GM23338 (cell line): ENCODE measurements around the gene VPS36. TPM values are rescaled to one million over a fixed set of nuclear protein-coding genes. Genes with fewer than 3 reads are reported as not detected.

Experiments used
- ATAC-seq: fragments of 200-7000 bp; cut with Tn5 transposase; 3 replicates; pipeline ENCODE4 v1.9.1; 2020
- DNase-seq: peaks from one replicate; pipeline ENCODE4 v3.0.0-alpha.2; 2015; ENCODE audit warnings: low spot score
- H2AFZ ChIP-seq: fragments of 200-600 bp; sonication (generic); 2 replicates; pipeline ENCODE4 v1.8.0; 2016; ENCODE audit warnings: antibody characterized with exemption, mild to moderate bottlenecking, moderate library complexity
- H3F3A ChIP-seq: fragments of 200-600 bp; sonication (generic); replicated peaks from 2 replicates; pipeline ENCODE4 v1.8.0; 2017; ENCODE audit warnings: antibody characterized with exemption, mixed run types, low read depth
- H3K27ac ChIP-seq: fragments of 200-600 bp; sonication (generic); 2 replicates; pipeline ENCODE4 v1.6.1; 2016; ENCODE audit warnings: low read depth
- H3K27me3 ChIP-seq: fragments of 200-600 bp; sonication (generic); 2 replicates; pipeline ENCODE4 v1.8.0; 2016; ENCODE audit warnings: mild to moderate bottlenecking, mixed run types, moderate library complexity; ENCODE audit not compliant: insufficient read depth
- H3K36me3 ChIP-seq: fragments of 200-600 bp; sonication (generic); 2 replicates; pipeline ENCODE4 v1.8.0; 2016; ENCODE audit warnings: mild to moderate bottlenecking; ENCODE audit not compliant: insufficient read depth
- H3K4me1 ChIP-seq: fragments of 200-600 bp; sonication (generic); 2 replicates; pipeline ENCODE4 v1.8.0; 2016; ENCODE audit warnings: mild to moderate bottlenecking, moderate library complexity; ENCODE audit not compliant: insufficient read depth
- H3K4me2 ChIP-seq: fragments of 200-600 bp; sonication (generic); 2 replicates; pipeline ENCODE4 v1.7.1; 2017; ENCODE audit warnings: mixed run types
- H3K4me3 ChIP-seq: fragments of 200-600 bp; sonication (generic); 2 replicates; pipeline ENCODE4 v1.6.1; 2016; ENCODE audit warnings: mixed run types
- H3K79me2 ChIP-seq: fragments of 200-600 bp; sonication (generic); replicated peaks from 2 replicates; pipeline ENCODE4 v1.8.0; 2017; ENCODE audit warnings: mild to moderate bottlenecking; ENCODE audit not compliant: insufficient read depth
- H3K9me2 ChIP-seq: fragments of 200-600 bp; sonication (generic); 2 replicates; pipeline ENCODE4 v1.8.0; 2017; ENCODE audit not compliant: insufficient read depth
- H4K20me1 ChIP-seq: fragments of 200-600 bp; sonication (generic); replicated peaks from 2 replicates; pipeline ENCODE4 v1.8.0; 2017; ENCODE audit warnings: mild to moderate bottlenecking; ENCODE audit not compliant: insufficient read depth
- H3K27ac Mint-ChIP-seq: 2 replicates; pipeline ENCODE4 v1.8.0; 2020; ENCODE audit warnings: inconsistent platforms, mild to moderate bottlenecking, moderate library complexity, mixed read lengths
- H3K27me3 Mint-ChIP-seq: 3 replicates; pipeline ENCODE4 v1.8.0; 2022; ENCODE audit warnings: low read depth, mild to moderate bottlenecking, moderate library complexity, mixed read lengths, inconsistent platforms; ENCODE audit not compliant: insufficient read depth, poor library complexity
- H3K36me3 Mint-ChIP-seq: 3 replicates; pipeline ENCODE4 v1.8.0; 2021; ENCODE audit warnings: low read depth, mild to moderate bottlenecking, inconsistent platforms, moderate library complexity, mixed read lengths
- H3K4me1 Mint-ChIP-seq: 3 replicates; pipeline ENCODE4 v1.8.0; 2020; ENCODE audit warnings: mild to moderate bottlenecking, inconsistent platforms, mixed read lengths
- H3K4me3 Mint-ChIP-seq: 3 replicates; pipeline ENCODE4 v1.8.0; 2021; ENCODE audit warnings: moderate library complexity, mild to moderate bottlenecking, inconsistent platforms, mixed read lengths
- H3K9me3 Mint-ChIP-seq: 3 replicates; pipeline ENCODE4 v1.8.0; 2020; ENCODE audit warnings: moderate library complexity, mild to moderate bottlenecking, inconsistent platforms, mixed read lengths
- CREB1 ChIP-seq: fragments of 250-450 bp; sonication (Bioruptor Pico); IDR thresholded peaks from 2 replicates; pipeline ENCODE4 v1.5.0; 2020; ENCODE audit warnings: low read depth, mild to moderate bottlenecking, moderate library complexity
- EZH2 ChIP-seq: fragments of 200-600 bp; sonication (generic); IDR thresholded peaks from one replicate; pipeline ENCODE4 v1.8.0; 2017; ENCODE audit warnings: antibody characterized with exemption, mild to moderate bottlenecking, low read depth; ENCODE audit not compliant: unreplicated experiment
- EZH2phosphoT487 ChIP-seq: fragments of 200-600 bp; sonication (generic); IDR thresholded peaks from one replicate; pipeline ENCODE4 v1.8.1; 2018; ENCODE audit warnings: antibody characterized with exemption; ENCODE audit not compliant: unreplicated experiment
- JUNB ChIP-seq: IDR thresholded peaks from one replicate; pipeline ENCODE4 v1.6.1; 2016; ENCODE audit warnings: antibody characterized with exemption; ENCODE audit not compliant: unreplicated experiment
- NANOG ChIP-seq: IDR thresholded peaks from 2 replicates; pipeline ENCODE4 v1.6.1; 2016; ENCODE audit warnings: antibody characterized with exemption, borderline replicate concordance
- POLR2AphosphoS5 ChIP-seq: IDR thresholded peaks from 2 replicates; pipeline ENCODE4 v1.6.1; 2016; ENCODE audit warnings: antibody characterized with exemption, low read depth
- STAT1 ChIP-seq: IDR thresholded peaks from one replicate; pipeline ENCODE4 v1.6.1; 2016; ENCODE audit warnings: antibody characterized with exemption; ENCODE audit not compliant: unreplicated experiment
- ZNF114 ChIP-seq: fragments of 250-450 bp; sonication (Bioruptor Pico); IDR thresholded peaks from 2 replicates; pipeline ENCODE4 v1.5.0; 2020; ENCODE audit warnings: mild to moderate bottlenecking, moderate library complexity
- ZNF331 ChIP-seq: fragments of 250-450 bp; sonication (Bioruptor Pico); IDR thresholded peaks from 2 replicates; pipeline ENCODE4 v1.5.0; 2020; ENCODE audit warnings: low read depth, mild to moderate bottlenecking, moderate library complexity
- polyA plus RNA-seq: library from polyadenylated mRNA; unstranded; fragments of >200 nt; fragmentation: Nextera tagmentation; extraction: Ambion mirVana; gene quantifications from 2 replicates; pipeline ENCODE4 v1.2.1, GENCODE V29; 2016
- total RNA-seq: library from RNA; depleted of rRNA; stranded (reverse); fragments of >200 nt; shearing (Covaris generic); gene quantifications from 2 replicates; pipeline ENCODE4 v1.2.3, GENCODE V29; 2014
- TF ChIP-seq, protein P1 (sequence below): IDR thresholded peaks from one replicate; pipeline ENCODE4 v1.6.1; 2018; ENCODE audit warnings: antibody characterized with exemption; ENCODE audit not compliant: unreplicated experiment
- TF ChIP-seq, protein P2 (sequence below), 2 experiments: fragments of 200-600 bp in 1 of 2; sonication (generic) in 1 of 2; conservative IDR thresholded peaks; 2 replicates each; pipeline versions ENCODE4 v1.5.1 to v1.6.1; 2016 to 2017; ENCODE audit warnings: antibody characterized with exemption in 2 of 2, low read depth in 2 of 2, mild to moderate bottlenecking in 2 of 2, moderate library complexity in 1 of 2
- TF ChIP-seq, protein P3 (sequence below): fragments of 250-450 bp; sonication (Bioruptor Pico); IDR thresholded peaks from 2 replicates; pipeline ENCODE4 v1.5.0; 2020; ENCODE audit warnings: mild to moderate bottlenecking, moderate library complexity
- TF ChIP-seq, protein P4 (sequence below): IDR thresholded peaks from 2 replicates; pipeline ENCODE4 v1.6.1; 2016; ENCODE audit warnings: antibody characterized with exemption

Gene VPS36
- total and polyA plus RNA-seq, 2 experiments from 2014 or later = 28.9 to 36.2 TPM

DNA sequence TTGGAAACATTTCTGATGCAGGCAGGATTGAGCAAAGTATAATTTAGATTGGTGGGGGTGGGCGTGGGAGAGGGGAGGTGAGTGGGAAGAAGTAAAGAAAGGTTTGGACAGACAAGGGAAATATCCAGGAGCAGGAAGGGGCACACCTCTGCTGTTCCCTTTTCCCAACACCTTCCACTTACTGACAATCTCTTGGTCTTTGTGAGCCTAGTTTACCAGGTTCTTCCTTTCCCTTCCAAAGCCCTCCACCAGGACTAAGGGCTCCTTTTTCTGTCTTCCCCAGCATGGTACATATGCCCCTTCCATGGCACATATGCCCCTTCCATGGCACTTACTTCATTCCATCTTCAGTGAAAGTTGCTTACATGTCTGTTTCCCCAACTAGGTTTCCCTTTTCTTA, 38.3 kb downstream of the VPS36 start:
- Histone ChIP-seq H3K4me3 (no peak overlapping the region), H3K36me3 (no peaks in the 10 kb centered on the region; the same call in 1 of the 2 replicates), H3K9me2 (no peaks in the 10 kb centered on the region), H3K79me2 (no peaks in the 10 kb centered on the region), H3K27ac (no peak overlapping the region), H3K4me1 (no peaks in the 10 kb centered on the region), H2AFZ (no peak overlapping the region), H3K27me3 (no peaks in the 10 kb centered on the region), H3K4me2 (no peak overlapping the region), H3F3A (no peaks in the 10 kb centered on the region), H4K20me1 (no peaks in the 10 kb centered on the region)
- H3K27ac Mint-ChIP-seq = no peak overlapping the region
- no peaks in the 10 kb centered on the region for H3K4me1 Mint-ChIP-seq
- peaks cover 6% of the 10 kb centered on the region; the same call in 2 of the 3 replicates for H3K9me3 Mint-ChIP-seq
- TF ChIP-seq EZH2phosphoT487 = no peak
- TF ChIP-seq, protein P1, sequence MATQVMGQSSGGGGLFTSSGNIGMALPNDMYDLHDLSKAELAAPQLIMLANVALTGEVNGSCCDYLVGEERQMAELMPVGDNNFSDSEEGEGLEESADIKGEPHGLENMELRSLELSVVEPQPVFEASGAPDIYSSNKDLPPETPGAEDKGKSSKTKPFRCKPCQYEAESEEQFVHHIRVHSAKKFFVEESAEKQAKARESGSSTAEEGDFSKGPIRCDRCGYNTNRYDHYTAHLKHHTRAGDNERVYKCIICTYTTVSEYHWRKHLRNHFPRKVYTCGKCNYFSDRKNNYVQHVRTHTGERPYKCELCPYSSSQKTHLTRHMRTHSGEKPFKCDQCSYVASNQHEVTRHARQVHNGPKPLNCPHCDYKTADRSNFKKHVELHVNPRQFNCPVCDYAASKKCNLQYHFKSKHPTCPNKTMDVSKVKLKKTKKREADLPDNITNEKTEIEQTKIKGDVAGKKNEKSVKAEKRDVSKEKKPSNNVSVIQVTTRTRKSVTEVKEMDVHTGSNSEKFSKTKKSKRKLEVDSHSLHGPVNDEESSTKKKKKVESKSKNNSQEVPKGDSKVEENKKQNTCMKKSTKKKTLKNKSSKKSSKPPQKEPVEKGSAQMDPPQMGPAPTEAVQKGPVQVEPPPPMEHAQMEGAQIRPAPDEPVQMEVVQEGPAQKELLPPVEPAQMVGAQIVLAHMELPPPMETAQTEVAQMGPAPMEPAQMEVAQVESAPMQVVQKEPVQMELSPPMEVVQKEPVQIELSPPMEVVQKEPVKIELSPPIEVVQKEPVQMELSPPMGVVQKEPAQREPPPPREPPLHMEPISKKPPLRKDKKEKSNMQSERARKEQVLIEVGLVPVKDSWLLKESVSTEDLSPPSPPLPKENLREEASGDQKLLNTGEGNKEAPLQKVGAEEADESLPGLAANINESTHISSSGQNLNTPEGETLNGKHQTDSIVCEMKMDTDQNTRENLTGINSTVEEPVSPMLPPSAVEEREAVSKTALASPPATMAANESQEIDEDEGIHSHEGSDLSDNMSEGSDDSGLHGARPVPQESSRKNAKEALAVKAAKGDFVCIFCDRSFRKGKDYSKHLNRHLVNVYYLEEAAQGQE = no peak
- TF ChIP-seq, protein P2, sequence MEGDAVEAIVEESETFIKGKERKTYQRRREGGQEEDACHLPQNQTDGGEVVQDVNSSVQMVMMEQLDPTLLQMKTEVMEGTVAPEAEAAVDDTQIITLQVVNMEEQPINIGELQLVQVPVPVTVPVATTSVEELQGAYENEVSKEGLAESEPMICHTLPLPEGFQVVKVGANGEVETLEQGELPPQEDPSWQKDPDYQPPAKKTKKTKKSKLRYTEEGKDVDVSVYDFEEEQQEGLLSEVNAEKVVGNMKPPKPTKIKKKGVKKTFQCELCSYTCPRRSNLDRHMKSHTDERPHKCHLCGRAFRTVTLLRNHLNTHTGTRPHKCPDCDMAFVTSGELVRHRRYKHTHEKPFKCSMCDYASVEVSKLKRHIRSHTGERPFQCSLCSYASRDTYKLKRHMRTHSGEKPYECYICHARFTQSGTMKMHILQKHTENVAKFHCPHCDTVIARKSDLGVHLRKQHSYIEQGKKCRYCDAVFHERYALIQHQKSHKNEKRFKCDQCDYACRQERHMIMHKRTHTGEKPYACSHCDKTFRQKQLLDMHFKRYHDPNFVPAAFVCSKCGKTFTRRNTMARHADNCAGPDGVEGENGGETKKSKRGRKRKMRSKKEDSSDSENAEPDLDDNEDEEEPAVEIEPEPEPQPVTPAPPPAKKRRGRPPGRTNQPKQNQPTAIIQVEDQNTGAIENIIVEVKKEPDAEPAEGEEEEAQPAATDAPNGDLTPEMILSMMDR (conservative IDR thresholded peaks at IDR 0.05; ENCODE audit: low read depth in 2 of 2) = no peak
- no peak for TF ChIP-seq POLR2AphosphoS5
- TF ChIP-seq ZNF331 (CRISPR knock-in tag) = no peak
- TF ChIP-seq NANOG = no peak
- no peak for TF ChIP-seq STAT1
- TF ChIP-seq, protein P3, sequence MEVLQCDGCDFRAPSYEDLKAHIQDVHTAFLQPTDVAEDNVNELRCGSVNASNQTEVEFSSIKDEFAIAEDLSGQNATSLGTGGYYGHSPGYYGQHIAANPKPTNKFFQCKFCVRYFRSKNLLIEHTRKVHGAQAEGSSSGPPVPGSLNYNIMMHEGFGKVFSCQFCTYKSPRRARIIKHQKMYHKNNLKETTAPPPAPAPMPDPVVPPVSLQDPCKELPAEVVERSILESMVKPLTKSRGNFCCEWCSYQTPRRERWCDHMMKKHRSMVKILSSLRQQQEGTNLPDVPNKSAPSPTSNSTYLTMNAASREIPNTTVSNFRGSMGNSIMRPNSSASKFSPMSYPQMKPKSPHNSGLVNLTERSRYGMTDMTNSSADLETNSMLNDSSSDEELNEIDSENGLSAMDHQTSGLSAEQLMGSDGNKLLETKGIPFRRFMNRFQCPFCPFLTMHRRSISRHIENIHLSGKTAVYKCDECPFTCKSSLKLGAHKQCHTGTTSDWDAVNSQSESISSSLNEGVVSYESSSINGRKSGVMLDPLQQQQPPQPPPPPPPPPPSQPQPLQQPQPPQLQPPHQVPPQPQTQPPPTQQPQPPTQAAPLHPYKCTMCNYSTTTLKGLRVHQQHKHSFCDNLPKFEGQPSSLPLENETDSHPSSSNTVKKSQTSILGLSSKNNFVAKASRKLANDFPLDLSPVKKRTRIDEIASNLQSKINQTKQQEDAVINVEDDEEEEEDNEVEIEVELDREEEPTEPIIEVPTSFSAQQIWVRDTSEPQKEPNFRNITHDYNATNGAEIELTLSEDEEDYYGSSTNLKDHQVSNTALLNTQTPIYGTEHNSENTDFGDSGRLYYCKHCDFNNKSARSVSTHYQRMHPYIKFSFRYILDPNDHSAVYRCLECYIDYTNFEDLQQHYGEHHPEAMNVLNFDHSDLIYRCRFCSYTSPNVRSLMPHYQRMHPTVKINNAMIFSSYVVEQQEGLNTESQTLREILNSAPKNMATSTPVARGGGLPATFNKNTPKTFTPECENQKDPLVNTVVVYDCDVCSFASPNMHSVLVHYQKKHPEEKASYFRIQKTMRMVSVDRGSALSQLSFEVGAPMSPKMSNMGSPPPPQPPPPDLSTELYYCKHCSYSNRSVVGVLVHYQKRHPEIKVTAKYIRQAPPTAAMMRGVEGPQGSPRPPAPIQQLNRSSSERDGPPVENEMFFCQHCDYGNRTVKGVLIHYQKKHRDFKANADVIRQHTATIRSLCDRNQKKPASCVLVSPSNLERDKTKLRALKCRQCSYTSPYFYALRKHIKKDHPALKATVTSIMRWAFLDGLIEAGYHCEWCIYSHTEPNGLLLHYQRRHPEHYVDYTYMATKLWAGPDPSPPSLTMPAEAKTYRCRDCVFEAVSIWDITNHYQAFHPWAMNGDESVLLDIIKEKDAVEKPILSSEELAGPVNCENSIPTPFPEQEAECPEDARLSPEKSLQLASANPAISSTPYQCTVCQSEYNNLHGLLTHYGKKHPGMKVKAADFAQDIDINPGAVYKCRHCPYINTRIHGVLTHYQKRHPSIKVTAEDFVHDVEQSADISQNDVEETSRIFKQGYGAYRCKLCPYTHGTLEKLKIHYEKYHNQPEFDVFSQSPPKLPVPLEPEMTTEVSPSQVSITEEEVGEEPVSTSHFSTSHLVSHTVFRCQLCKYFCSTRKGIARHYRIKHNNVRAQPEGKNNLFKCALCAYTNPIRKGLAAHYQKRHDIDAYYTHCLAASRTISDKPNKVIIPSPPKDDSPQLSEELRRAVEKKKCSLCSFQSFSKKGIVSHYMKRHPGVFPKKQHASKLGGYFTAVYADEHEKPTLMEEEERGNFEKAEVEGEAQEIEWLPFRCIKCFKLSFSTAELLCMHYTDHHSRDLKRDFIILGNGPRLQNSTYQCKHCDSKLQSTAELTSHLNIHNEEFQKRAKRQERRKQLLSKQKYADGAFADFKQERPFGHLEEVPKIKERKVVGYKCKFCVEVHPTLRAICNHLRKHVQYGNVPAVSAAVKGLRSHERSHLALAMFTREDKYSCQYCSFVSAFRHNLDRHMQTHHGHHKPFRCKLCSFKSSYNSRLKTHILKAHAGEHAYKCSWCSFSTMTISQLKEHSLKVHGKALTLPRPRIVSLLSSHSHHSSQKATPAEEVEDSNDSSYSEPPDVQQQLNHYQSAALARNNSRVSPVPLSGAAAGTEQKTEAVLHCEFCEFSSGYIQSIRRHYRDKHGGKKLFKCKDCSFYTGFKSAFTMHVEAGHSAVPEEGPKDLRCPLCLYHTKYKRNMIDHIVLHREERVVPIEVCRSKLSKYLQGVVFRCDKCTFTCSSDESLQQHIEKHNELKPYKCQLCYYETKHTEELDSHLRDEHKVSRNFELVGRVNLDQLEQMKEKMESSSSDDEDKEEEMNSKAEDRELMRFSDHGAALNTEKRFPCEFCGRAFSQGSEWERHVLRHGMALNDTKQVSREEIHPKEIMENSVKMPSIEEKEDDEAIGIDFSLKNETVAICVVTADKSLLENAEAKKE (CRISPR knock-in tag) = no peak
- TF ChIP-seq EZH2 = no peak
- TF ChIP-seq ZNF114 (CRISPR knock-in tag) = no peak
- TF ChIP-seq, protein P4, sequence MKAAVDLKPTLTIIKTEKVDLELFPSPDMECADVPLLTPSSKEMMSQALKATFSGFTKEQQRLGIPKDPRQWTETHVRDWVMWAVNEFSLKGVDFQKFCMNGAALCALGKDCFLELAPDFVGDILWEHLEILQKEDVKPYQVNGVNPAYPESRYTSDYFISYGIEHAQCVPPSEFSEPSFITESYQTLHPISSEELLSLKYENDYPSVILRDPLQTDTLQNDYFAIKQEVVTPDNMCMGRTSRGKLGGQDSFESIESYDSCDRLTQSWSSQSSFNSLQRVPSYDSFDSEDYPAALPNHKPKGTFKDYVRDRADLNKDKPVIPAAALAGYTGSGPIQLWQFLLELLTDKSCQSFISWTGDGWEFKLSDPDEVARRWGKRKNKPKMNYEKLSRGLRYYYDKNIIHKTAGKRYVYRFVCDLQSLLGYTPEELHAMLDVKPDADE = no peak
- no peak for TF ChIP-seq JUNB
- no peak for TF ChIP-seq CREB1
- H3K36me3 Mint-ChIP-seq = peaks cover 11% of the 10 kb centered on the region; the same call in 2 of the 3 replicates
- no peak overlapping the region for H3K4me3 Mint-ChIP-seq
- peaks cover 5% of the 10 kb centered on the region for H3K27me3 Mint-ChIP-seq
- DNase-seq (no peak), ATAC-seq (no peak)
